A549 (cell line): ENCODE measurements around the gene RUFY2. TPM values are rescaled to one million over a fixed set of nuclear protein-coding genes. Genes with fewer than 3 reads are reported as not detected.

ENCODE experiments used
- ATAC-seq, 2 experiments: fragments of 200-7000 bp in 1 of 2; fragments of >200 bp in 1 of 2; cut with Nextera tagmentation in 1 of 2; cut with Tn5 transposase in 1 of 2; 3 replicates each; pipeline versions ENCODE4 v1.8.0 to v1.9.1; 2018 to 2020; ENCODE audit warnings: mild to moderate bottlenecking in 1 of 2, moderate library complexity in 1 of 2
- CTCF ChIA-PET: fragments of 300-600 bp; sonication (Branson Sonifier 250); formaldehyde crosslinking; extraction: SDS; loops from one replicate; lab custom pipeline; 2021; ENCODE audit warnings: antibody characterized with exemption, inconsistent platforms; lab: Yijun Ruan, JAX
- POLR2A ChIA-PET: fragments of 350-600 bp; formaldehyde crosslinking; extraction: SDS; loops from one replicate; lab custom pipeline; 2021; ENCODE audit warnings: antibody characterized with exemption, inconsistent platforms; lab: Yijun Ruan, JAX
- DNase-seq, 2 experiments: peaks; one replicate each; pipeline versions ENCODE4 v3.0.0 to v3.0.0-alpha.2; 2011 to 2016; ENCODE audit warnings: low read depth in 1 of 2, low spot score in 1 of 2
- FAIRE-seq: peaks from 2 replicates; lab custom pipeline; 2011; peaks lifted over from hg19 to GRCh38; lab: Jason Lieb, UNC
- H3K27ac ChIP-seq, 2 experiments: fragments of >200 bp; sonication (Bioruptor Twin); formaldehyde crosslinking; 3 replicates each; pipeline ENCODE4 v1.5.1; 2016 to 2017
- H3K4me1 ChIP-seq: fragments of >200 bp; sonication (Bioruptor Twin); formaldehyde crosslinking; 3 replicates; pipeline ENCODE4 v1.6.1; 2016
- H3K4me2 ChIP-seq: fragments of >200 bp; sonication (Bioruptor Twin); formaldehyde crosslinking; 3 replicates; pipeline ENCODE4 v1.6.1; 2016
- H3K4me3 ChIP-seq: fragments of >200 bp; sonication (Bioruptor Twin); formaldehyde crosslinking; 3 replicates; pipeline ENCODE4 v1.5.1; 2016
- H3K9me3 ChIP-seq: fragments of >200 bp; sonication (Bioruptor Twin); formaldehyde crosslinking; 3 replicates; pipeline ENCODE4 v1.6.1; 2016
- CBX8 ChIP-seq: fragments of 200-600 bp; sonication (generic); IDR thresholded peaks from 2 replicates; pipeline ENCODE4 v1.6.1; 2016
- CEBPB ChIP-seq, 2 experiments: fragments of >200 bp in 1 of 2; sonication (Bioruptor Twin) in 1 of 2; formaldehyde crosslinking in 1 of 2; IDR thresholded peaks; 2 replicates each; pipeline ENCODE4 v1.6.1; 2012 to 2016
- EP300 ChIP-seq, 2 experiments: fragments of >200 bp; sonication (Bioruptor Twin); formaldehyde crosslinking; IDR thresholded peaks; 2 replicates in 1 of 2; 3 replicates in 1 of 2; pipeline ENCODE4 v1.6.1; 2016 to 2017
- FOXS1 ChIP-seq: fragments of 250-450 bp; sonication (Bioruptor Pico); IDR thresholded peaks from 2 replicates; pipeline ENCODE4 v1.5.0; 2020; ENCODE audit warnings: mild to moderate bottlenecking, moderate library complexity
- GATA3 ChIP-seq: IDR thresholded peaks from 2 replicates; pipeline ENCODE4 v1.6.1; 2012; ENCODE audit warnings: borderline replicate concordance
- HDAC2 ChIP-seq: fragments of 200-600 bp; sonication (generic); IDR thresholded peaks from 2 replicates; pipeline ENCODE4 v1.6.1; 2016
- HEYL ChIP-seq: fragments of 250-450 bp; sonication (Bioruptor Pico); IDR thresholded peaks from 2 replicates; pipeline ENCODE4 v1.8.0; 2021; ENCODE audit warnings: mild to moderate bottlenecking, moderate library complexity
- JUNB ChIP-seq: fragments of >200 bp; sonication (Bioruptor Twin); formaldehyde crosslinking; IDR thresholded peaks from 2 replicates; pipeline ENCODE4 v1.6.1; 2016
- MAZ ChIP-seq: fragments of 150-350 bp; IDR thresholded peaks from 2 replicates; pipeline ENCODE4 v1.6.1; 2014; ENCODE audit warnings: antibody characterized with exemption, low read depth, low read length, borderline replicate concordance
- MYC ChIP-seq: IDR thresholded peaks from 2 replicates; pipeline ENCODE4 v1.6.1; 2012; ENCODE audit warnings: mild to moderate bottlenecking, inconsistent platforms, low read length, improper control_type of control experiment, borderline replicate concordance
- NPAS2 ChIP-seq: fragments of 250-450 bp; sonication (Bioruptor Pico); IDR thresholded peaks from 2 replicates; pipeline ENCODE4 v1.8.0; 2022; ENCODE audit warnings: mild to moderate bottlenecking, moderate library complexity, borderline replicate concordance
- POLR2AphosphoS2 ChIP-seq: conservative IDR thresholded peaks from 2 replicates; pipeline ENCODE4 v1.6.1; 2012; ENCODE audit warnings: low read length, improper control_type of control experiment, inconsistent platforms
- RCOR1 ChIP-seq: fragments of 150-350 bp; IDR thresholded peaks from 2 replicates; pipeline ENCODE4 v1.6.1; 2014; ENCODE audit warnings: antibody characterized with exemption, low read length, low read depth
- RFX5 ChIP-seq: fragments of 450-650 bp; IDR thresholded peaks from 2 replicates; pipeline ENCODE4 v1.7.1; 2014; ENCODE audit warnings: antibody characterized with exemption, mild to moderate bottlenecking, moderate library complexity
- TP53 ChIP-seq: fragments of 250-450 bp; sonication (Bioruptor Pico); IDR thresholded peaks from 2 replicates; pipeline ENCODE4 v1.5.0; 2021; ENCODE audit warnings: mild to moderate bottlenecking, moderate library complexity
- ZNF302 ChIP-seq: fragments of 250-450 bp; sonication (Bioruptor Pico); IDR thresholded peaks from 2 replicates; pipeline ENCODE4 v1.9.0; 2021; ENCODE audit warnings: inconsistent platforms, mild to moderate bottlenecking, moderate library complexity
- ZSCAN20 ChIP-seq: fragments of 250-450 bp; sonication (Bioruptor Pico); IDR thresholded peaks from 2 replicates; pipeline ENCODE4 v1.8.0; 2022; ENCODE audit warnings: mild to moderate bottlenecking, moderate library complexity
- WGBS: methylation state at CpG from one replicate; pipeline ENCODE4 v1.1.6; 2017; ENCODE audit errors: missing lambda C conversion rate; 5-methylcytosine and 5-hydroxymethylcytosine counted together
- polyA plus RNA-seq, 4 experiments: library from polyadenylated mRNA; depleted of rRNA in 3 of 4; stranded (reverse); fragments of >200 nt; fragmentation: RNase III in 1 of 4; extraction: RNeasy Plus Mini Kit Qiagen cat#74134 plus additional on column Dnase treatment in 1 of 4; gene quantifications; 2 replicates in 3 of 4; 3 replicates in 1 of 4; pipeline ENCODE4 v1.2.3, GENCODE V29; 2011 to 2017
- TF ChIP-seq, protein P1 (sequence below): fragments of 250-450 bp; sonication (Bioruptor Pico); IDR thresholded peaks from 2 replicates; pipeline ENCODE4 v1.5.0; 2021; ENCODE audit warnings: mild to moderate bottlenecking, moderate library complexity, borderline replicate concordance
- TF ChIP-seq, protein P2 (sequence below): fragments of >200 bp; sonication (Bioruptor Twin); formaldehyde crosslinking; IDR thresholded peaks from 3 replicates; pipeline ENCODE4 v1.5.1; 2016
- TF ChIP-seq, protein P3 (sequence below): IDR thresholded peaks from 2 replicates; pipeline ENCODE4 v1.6.1; 2012
- TF ChIP-seq, protein P4 (sequence below): fragments of >200 bp; sonication (Bioruptor Twin); formaldehyde crosslinking; IDR thresholded peaks from 2 replicates; pipeline ENCODE4 v1.6.1; 2016
- TF ChIP-seq, protein P5 (sequence below): fragments of 450-650 bp; IDR thresholded peaks from 2 replicates; pipeline ENCODE4 v1.6.1; 2014; ENCODE audit warnings: antibody characterized with exemption
- TF ChIP-seq, protein P6 (sequence below): fragments of 200-600 bp; sonication (generic); IDR thresholded peaks from 2 replicates; pipeline ENCODE4 v1.6.1; 2016; ENCODE audit warnings: antibody characterized with exemption, mild to moderate bottlenecking, moderate library complexity

Gene RUFY2
- polyA plus RNA-seq, 2 of the 4 experiments (the other 2 are of a cell fraction): 7.9 to 20.3 TPM

DNA sequence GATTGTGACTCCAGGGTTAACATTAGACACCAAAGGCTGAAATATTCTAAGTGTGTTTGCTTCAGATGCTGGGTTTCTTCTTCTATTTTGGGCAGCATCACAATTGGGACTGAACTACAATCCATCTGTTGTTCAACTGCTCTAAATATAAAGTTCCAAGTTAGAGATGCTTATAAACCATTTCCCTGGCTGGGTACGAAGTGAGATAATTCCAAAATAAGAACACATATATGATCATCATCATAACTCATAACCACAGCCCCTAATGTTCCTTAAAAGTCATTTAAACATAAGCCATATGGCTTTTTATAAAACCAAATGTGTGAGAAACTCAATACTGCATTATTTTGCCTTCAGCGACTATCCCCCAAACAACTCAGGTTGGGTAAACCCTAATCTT lies 35.9 kb upstream of the RUFY2 start:
- TF ChIP-seq GATA3: no peak
- TF ChIP-seq, protein P1, sequence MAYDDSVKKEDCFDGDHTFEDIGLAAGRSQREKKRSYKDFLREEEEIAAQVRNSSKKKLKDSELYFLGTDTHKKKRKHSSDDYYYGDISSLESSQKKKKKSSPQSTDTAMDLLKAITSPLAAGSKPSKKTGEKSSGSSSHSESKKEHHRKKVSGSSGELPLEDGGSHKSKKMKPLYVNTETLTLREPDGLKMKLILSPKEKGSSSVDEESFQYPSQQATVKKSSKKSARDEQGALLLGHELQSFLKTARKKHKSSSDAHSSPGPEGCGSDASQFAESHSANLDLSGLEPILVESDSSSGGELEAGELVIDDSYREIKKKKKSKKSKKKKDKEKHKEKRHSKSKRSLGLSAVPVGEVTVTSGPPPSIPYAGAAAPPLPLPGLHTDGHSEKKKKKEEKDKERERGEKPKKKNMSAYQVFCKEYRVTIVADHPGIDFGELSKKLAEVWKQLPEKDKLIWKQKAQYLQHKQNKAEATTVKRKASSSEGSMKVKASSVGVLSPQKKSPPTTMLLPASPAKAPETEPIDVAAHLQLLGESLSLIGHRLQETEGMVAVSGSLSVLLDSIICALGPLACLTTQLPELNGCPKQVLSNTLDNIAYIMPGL (CRISPR knock-in tag): no peak
- no peak for ATAC-seq
- 94% methylated on average over 2 of the region's 2 CpGs for WGBS

DNA sequence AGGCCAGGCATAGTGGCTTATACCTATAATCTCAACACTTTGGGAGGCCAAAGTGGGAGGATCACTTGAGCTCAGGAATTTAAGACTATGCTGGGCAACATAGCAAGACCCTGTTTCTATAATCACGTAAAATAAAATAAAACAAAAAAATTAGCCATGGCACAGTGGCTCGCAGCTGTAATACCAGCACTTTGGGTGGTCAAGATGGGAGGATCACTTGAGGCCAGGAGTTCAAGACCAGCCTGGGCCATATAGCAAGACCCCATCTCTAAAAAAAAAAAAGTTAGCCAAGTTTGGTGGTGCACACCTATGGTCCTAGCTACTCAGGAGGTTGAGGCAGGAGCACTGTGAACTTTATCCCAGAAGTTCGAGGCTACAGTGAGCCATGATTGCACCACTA lies 33.8 kb upstream of the RUFY2 start:
- ChIA-PET POLR2A (no interaction called here), CTCF (no interaction called here)
- H3K27ac ChIP-seq: no peak overlapping the region
- no peak overlapping the region for H3K4me3 ChIP-seq
- TF ChIP-seq, protein P2, sequence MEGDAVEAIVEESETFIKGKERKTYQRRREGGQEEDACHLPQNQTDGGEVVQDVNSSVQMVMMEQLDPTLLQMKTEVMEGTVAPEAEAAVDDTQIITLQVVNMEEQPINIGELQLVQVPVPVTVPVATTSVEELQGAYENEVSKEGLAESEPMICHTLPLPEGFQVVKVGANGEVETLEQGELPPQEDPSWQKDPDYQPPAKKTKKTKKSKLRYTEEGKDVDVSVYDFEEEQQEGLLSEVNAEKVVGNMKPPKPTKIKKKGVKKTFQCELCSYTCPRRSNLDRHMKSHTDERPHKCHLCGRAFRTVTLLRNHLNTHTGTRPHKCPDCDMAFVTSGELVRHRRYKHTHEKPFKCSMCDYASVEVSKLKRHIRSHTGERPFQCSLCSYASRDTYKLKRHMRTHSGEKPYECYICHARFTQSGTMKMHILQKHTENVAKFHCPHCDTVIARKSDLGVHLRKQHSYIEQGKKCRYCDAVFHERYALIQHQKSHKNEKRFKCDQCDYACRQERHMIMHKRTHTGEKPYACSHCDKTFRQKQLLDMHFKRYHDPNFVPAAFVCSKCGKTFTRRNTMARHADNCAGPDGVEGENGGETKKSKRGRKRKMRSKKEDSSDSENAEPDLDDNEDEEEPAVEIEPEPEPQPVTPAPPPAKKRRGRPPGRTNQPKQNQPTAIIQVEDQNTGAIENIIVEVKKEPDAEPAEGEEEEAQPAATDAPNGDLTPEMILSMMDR: no peak
- TF ChIP-seq FOXS1 (CRISPR knock-in tag) (no peak), HDAC2 (no peak), JUNB (no peak), ZNF302 (CRISPR knock-in tag) (no peak), ZSCAN20 (CRISPR knock-in tag) (no peak), RCOR1 (no peak)
- H3K9me3 ChIP-seq: no peaks in the 10 kb centered on the region
- ATAC-seq (no peak), DNase-seq (no peak), FAIRE-seq (no peak)
- no peaks in the 10 kb centered on the region for H3K4me1 ChIP-seq
- WGBS: 91% methylated on average over 3 of the region's 3 CpGs
- H3K4me2 ChIP-seq: no peak overlapping the region

More for the DNA sequence above, 35.9 kb upstream of the RUFY2 start:
- Histone ChIP-seq H3K4me3 (no peak overlapping the region), H3K27ac (no peak overlapping the region), H3K4me1 (no peaks in the 10 kb centered on the region), H3K9me3 (no peaks in the 10 kb centered on the region), H3K4me2 (no peak overlapping the region)
- ChIA-PET POLR2A (no interaction called here), CTCF (no interaction called here)
- FAIRE-seq (no peak), DNase-seq (no peak)

DNA sequence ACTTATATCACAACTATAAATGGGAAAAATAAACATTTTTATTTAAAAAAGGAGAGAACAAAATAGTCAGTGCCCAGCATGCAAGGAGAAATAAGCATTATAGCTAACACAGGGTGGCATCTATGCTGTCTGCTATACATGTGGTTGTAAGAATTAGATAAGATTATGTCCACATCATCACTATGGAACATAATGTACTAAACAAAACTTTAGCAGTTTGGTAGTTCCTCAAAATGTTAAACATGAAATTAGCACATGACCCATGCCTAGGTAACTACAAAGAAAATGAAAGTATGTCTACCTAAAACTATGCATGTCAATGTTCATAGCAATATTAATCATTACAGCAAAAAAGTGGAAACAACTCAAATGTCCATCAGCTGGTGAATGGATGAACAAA lies 28.7 kb upstream of the RUFY2 start:
- ATAC-seq (no peak), DNase-seq (no peak), FAIRE-seq (peak; percentile 32)
- Histone ChIP-seq H3K4me3 (no peak overlapping the region), H3K9me3 (no peaks in the 10 kb centered on the region), H3K27ac (no peak overlapping the region), H3K4me2 (no peak overlapping the region), H3K4me1 (no peaks in the 10 kb centered on the region)
- ChIA-PET CTCF (no interaction called here), POLR2A (no interaction called here)
- TF ChIP-seq MAZ: no peak
- TF ChIP-seq, protein P3, sequence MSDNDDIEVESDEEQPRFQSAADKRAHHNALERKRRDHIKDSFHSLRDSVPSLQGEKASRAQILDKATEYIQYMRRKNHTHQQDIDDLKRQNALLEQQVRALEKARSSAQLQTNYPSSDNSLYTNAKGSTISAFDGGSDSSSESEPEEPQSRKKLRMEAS: no peak
- no peak for TF ChIP-seq EP300 (IDR thresholded peaks at IDR 0.05)
- TF ChIP-seq CBX8: no peak
- no peak for TF ChIP-seq GATA3
- TF ChIP-seq MYC: no peak
- TF ChIP-seq CEBPB (IDR thresholded peaks at IDR 0.05): no peak
- no peak for TF ChIP-seq RFX5
- no peak for TF ChIP-seq HEYL (CRISPR knock-in tag)
- no peak for TF ChIP-seq NPAS2
- TF ChIP-seq POLR2AphosphoS2: no peak
- TF ChIP-seq, protein P4, sequence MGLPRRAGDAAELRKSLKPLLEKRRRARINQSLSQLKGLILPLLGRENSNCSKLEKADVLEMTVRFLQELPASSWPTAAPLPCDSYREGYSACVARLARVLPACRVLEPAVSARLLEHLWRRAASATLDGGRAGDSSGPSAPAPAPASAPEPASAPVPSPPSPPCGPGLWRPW: no peak
- TF ChIP-seq, protein P5, sequence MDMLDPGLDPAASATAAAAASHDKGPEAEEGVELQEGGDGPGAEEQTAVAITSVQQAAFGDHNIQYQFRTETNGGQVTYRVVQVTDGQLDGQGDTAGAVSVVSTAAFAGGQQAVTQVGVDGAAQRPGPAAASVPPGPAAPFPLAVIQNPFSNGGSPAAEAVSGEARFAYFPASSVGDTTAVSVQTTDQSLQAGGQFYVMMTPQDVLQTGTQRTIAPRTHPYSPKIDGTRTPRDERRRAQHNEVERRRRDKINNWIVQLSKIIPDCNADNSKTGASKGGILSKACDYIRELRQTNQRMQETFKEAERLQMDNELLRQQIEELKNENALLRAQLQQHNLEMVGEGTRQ: no peak
- TF ChIP-seq TP53: no peak
- TF ChIP-seq, protein P2: no peak
- TF ChIP-seq, protein P6, sequence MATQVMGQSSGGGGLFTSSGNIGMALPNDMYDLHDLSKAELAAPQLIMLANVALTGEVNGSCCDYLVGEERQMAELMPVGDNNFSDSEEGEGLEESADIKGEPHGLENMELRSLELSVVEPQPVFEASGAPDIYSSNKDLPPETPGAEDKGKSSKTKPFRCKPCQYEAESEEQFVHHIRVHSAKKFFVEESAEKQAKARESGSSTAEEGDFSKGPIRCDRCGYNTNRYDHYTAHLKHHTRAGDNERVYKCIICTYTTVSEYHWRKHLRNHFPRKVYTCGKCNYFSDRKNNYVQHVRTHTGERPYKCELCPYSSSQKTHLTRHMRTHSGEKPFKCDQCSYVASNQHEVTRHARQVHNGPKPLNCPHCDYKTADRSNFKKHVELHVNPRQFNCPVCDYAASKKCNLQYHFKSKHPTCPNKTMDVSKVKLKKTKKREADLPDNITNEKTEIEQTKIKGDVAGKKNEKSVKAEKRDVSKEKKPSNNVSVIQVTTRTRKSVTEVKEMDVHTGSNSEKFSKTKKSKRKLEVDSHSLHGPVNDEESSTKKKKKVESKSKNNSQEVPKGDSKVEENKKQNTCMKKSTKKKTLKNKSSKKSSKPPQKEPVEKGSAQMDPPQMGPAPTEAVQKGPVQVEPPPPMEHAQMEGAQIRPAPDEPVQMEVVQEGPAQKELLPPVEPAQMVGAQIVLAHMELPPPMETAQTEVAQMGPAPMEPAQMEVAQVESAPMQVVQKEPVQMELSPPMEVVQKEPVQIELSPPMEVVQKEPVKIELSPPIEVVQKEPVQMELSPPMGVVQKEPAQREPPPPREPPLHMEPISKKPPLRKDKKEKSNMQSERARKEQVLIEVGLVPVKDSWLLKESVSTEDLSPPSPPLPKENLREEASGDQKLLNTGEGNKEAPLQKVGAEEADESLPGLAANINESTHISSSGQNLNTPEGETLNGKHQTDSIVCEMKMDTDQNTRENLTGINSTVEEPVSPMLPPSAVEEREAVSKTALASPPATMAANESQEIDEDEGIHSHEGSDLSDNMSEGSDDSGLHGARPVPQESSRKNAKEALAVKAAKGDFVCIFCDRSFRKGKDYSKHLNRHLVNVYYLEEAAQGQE: no peak
